PC-3 (cell line): ENCODE data around the gene IPP. TPM values are rescaled to one million over a fixed set of nuclear protein-coding genes. Genes with fewer than 3 reads are reported as not detected.
"Not testable (repeated sequence)": the region's sequence is repeated elsewhere in the genome, so short reads cannot be mapped to it uniquely, and the experiment has no call there.

Source experiments
- ATAC-seq: fragments of 200-7000 bp; cut with Tn5 transposase; 2 replicates; pipeline ENCODE4 v1.9.1; 2020; ENCODE audit warnings: mild to moderate bottlenecking, moderate library complexity
- BruUV-seq: library from RNA; stranded (reverse); fragments of 400-500 nt; replicated peaks from 2 replicates; lab custom pipeline; 2021; lab: Mats Ljungman, UMichigan
- CTCF ChIA-PET: fragments of 300-600 bp; sonication (Branson Sonifier 250); formaldehyde crosslinking; loops from one replicate; lab custom pipeline; 2022; ENCODE audit warnings: antibody characterized with exemption; lab: Charles Lee
- POLR2A ChIA-PET: fragments of 300-600 bp; sonication (Branson Sonifier 250); formaldehyde crosslinking; loops from one replicate; lab custom pipeline; 2022; ENCODE audit warnings: antibody characterized with exemption; ENCODE audit not compliant: unreplicated experiment; lab: Charles Lee
- DNase-seq: peaks from one replicate; pipeline ENCODE4 v3.0.0-alpha.2; 2015
- H2AFZ ChIP-seq: fragments of 300-600 bp; sonication (generic); 2 replicates; pipeline ENCODE4 v1.6.0; 2016; ENCODE audit warnings: antibody characterized with exemption, low read length
- H3F3A ChIP-seq: fragments of 300-600 bp; sonication (generic); one replicate; pipeline ENCODE4 v1.6.0; 2017; ENCODE audit warnings: antibody characterized with exemption, low read length, control low read depth, mild to moderate bottlenecking; ENCODE audit not compliant: unreplicated experiment
- H3K27ac ChIP-seq: fragments of 300-600 bp; sonication (generic); 2 replicates; pipeline ENCODE4 v1.5.1; 2016; ENCODE audit warnings: mild to moderate bottlenecking, low read length
- H3K27me3 ChIP-seq: fragments of 300-600 bp; sonication (generic); 2 replicates; pipeline ENCODE4 v1.6.1; 2016; ENCODE audit warnings: low read length, mixed read lengths
- H3K36me3 ChIP-seq: fragments of 300-600 bp; sonication (generic); 2 replicates; pipeline ENCODE4 v1.6.1; 2016; ENCODE audit warnings: low read depth, mixed run types, low read length, mixed read lengths
- H3K4me1 ChIP-seq: fragments of 300-600 bp; sonication (generic); 2 replicates; pipeline ENCODE4 v1.5.1; 2016; ENCODE audit warnings: low read length; ENCODE audit not compliant: insufficient read depth
- H3K4me2 ChIP-seq: fragments of 300-600 bp; sonication (generic); 2 replicates; pipeline ENCODE4 v1.6.0; 2016; ENCODE audit warnings: low read length
- H3K4me3 ChIP-seq: fragments of 300-600 bp; sonication (generic); 2 replicates; pipeline ENCODE4 v1.5.1; 2016; ENCODE audit warnings: mild to moderate bottlenecking, low read length, mixed read lengths
- H3K79me2 ChIP-seq: fragments of 300-600 bp; sonication (generic); 2 replicates; pipeline ENCODE4 v1.6.1; 2017; ENCODE audit warnings: low read length, mixed read lengths
- H3K9ac ChIP-seq: fragments of 300-600 bp; sonication (generic); 2 replicates; pipeline ENCODE4 v1.6.0; 2016; ENCODE audit warnings: mild to moderate bottlenecking, low read length
- H3K9me2 ChIP-seq: fragments of 300-600 bp; sonication (generic); replicated peaks from 2 replicates; pipeline ENCODE4 v1.6.1; 2016; ENCODE audit warnings: mixed run types, low read length, mixed read lengths
- H3K9me3 ChIP-seq: fragments of 300-600 bp; sonication (generic); 2 replicates; pipeline ENCODE4 v1.6.1; 2016; ENCODE audit warnings: low read length, mixed read lengths
- H4K20me1 ChIP-seq: fragments of 300-600 bp; sonication (generic); 2 replicates; pipeline ENCODE4 v1.6.1; 2016; ENCODE audit warnings: low read length, mixed read lengths
- CTCF ChIP-seq: fragments of 300-600 bp; sonication (generic); conservative IDR thresholded peaks from 2 replicates; pipeline ENCODE4 v1.5.1; 2017; ENCODE audit warnings: antibody characterized with exemption, low read depth, mild to moderate bottlenecking, low read length
- EZH2 ChIP-seq: fragments of 300-600 bp; sonication (generic); IDR thresholded peaks from one replicate; pipeline ENCODE4 v1.6.1; 2017; ENCODE audit warnings: antibody characterized with exemption, mild to moderate bottlenecking, low read length; ENCODE audit not compliant: unreplicated experiment
- EZH2phosphoT487 ChIP-seq: fragments of 300-600 bp; sonication (generic); IDR thresholded peaks from 2 replicates; pipeline ENCODE4 v1.6.1; 2018; ENCODE audit warnings: mild to moderate bottlenecking, antibody characterized with exemption, low read length, borderline replicate concordance
- intact Hi-C: fragments of 100-400 bp; cut with micrococcal nuclease; formaldehyde crosslinking; loops from 2 replicates; pipeline ENCODE4 v1.9.0; 2023
- total RNA-seq: library from RNA; depleted of rRNA; stranded (reverse); fragments of >200 nt; gene quantifications from 2 replicates; pipeline ENCODE4 v1.2.3, GENCODE V29; 2014

Gene IPP
- total RNA-seq, 1 experiment from 2014 or later: 6.6 TPM

DNA sequence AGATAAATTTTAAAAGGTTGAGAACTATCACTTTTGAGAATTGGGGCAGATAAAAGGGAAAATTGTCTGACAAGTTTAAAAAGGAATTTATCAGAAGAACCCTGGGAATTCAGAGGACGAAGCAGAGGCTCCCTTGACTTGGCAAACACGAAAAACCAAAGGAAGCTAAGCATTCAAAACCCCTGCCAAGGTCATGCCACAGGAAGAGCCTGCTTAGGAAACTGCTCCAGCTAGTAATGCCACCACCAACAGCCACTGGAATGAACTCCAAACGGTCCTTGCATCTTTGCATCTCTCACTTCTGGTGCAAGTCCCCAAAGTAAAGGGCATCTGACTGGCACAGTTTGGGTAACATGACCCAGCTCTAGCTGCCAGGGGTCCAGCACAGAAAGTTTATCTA is 71.3 kb downstream of the IPP start:
- Histone ChIP-seq H2AFZ (no peak overlapping the region), H3K27ac (no peak overlapping the region), H3F3A (no peaks in the 10 kb centered on the region), H3K27me3 (no peaks in the 10 kb centered on the region), H3K4me2 (peak overlapping the region; percentile 13; the same call in 1 of the 2 replicates), H3K79me2 (peaks cover 99% of the 10 kb centered on the region), H3K9me2 (no peaks in the 10 kb centered on the region), H3K4me3 (no peak overlapping the region), H3K9me3 (no peaks in the 10 kb centered on the region), H3K36me3 (peaks cover 7% of the 10 kb centered on the region; the same call in 1 of the 2 replicates), H3K4me1 (peaks cover 27% of the 10 kb centered on the region), H3K9ac (no peak overlapping the region), H4K20me1 (peaks cover 60% of the 10 kb centered on the region)
- DNase-seq (peak; percentile 35), ATAC-seq (no peak)
- intact Hi-C loops: no loop called here
- TF ChIP-seq EZH2phosphoT487 (no peak), CTCF (no peak), EZH2 (no peak)
- CTCF ChIA-PET: no interaction called here
- no TSS peak for BruUV-seq
- POLR2A ChIA-PET: no interaction called here

DNA sequence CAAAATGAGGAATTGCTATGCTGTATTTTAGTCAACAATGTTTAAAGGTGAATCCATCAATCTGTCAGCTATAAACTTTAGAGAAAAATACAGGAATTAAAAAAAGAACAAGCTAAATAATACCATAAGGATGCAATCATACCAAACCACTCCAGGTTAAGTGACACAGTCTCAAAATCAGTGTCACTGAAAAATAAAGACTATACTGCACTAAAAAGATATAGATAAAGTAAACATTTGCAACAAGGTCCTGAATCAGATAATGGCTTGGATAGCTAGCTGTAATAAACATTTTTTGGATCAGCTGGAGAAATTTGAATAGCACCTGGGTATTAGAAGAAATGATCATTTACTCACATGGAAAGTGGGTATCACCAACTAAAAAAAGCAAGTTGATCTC is 72.0 kb downstream of the IPP start:
- Histone ChIP-seq H3K9ac (no peak overlapping the region), H4K20me1 (peaks cover 66% of the 10 kb centered on the region), H3K9me3 (no peaks in the 10 kb centered on the region), H3K4me1 (peaks cover 26% of the 10 kb centered on the region), H3K79me2 (peaks cover 99% of the 10 kb centered on the region), H3K4me2 (no peak overlapping the region), H3K27me3 (no peaks in the 10 kb centered on the region), H3F3A (no peaks in the 10 kb centered on the region), H3K9me2 (no peaks in the 10 kb centered on the region), H3K27ac (no peak overlapping the region), H2AFZ (no peak overlapping the region), H3K36me3 (peaks cover 11% of the 10 kb centered on the region; the same call in 1 of the 2 replicates), H3K4me3 (no peak overlapping the region)
- TF ChIP-seq EZH2: no peak
- TF ChIP-seq EZH2phosphoT487: no peak
- no peak for TF ChIP-seq CTCF
- no peak for DNase-seq
- no peak for ATAC-seq
- BruUV-seq: no TSS peak
- intact Hi-C loops: no loop called here
- POLR2A ChIA-PET: interaction anchor here (0.6 kb wide), 1 partner anchor 170 kb away, joined by 6 read pairs; no protein-coding TSS in a partner anchor
- CTCF ChIA-PET: no interaction called here

- Histone ChIP-seq H4K20me1 (peaks cover 70% of the 10 kb centered on the region), H3K27ac (no peak overlapping the region), H3K9me3 (no peaks in the 10 kb centered on the region), H2AFZ (no peak overlapping the region), H3F3A (no peaks in the 10 kb centered on the region), H3K79me2 (peaks cover 99% of the 10 kb centered on the region), H3K9ac (no peak overlapping the region), H3K4me3 (no peak overlapping the region), H3K36me3 (peaks cover 14% of the 10 kb centered on the region; the same call in 1 of the 2 replicates), H3K9me2 (no peaks in the 10 kb centered on the region), H3K27me3 (no peaks in the 10 kb centered on the region), H3K4me1 (peaks cover 26% of the 10 kb centered on the region), H3K4me2 (no peak overlapping the region)
- ChIA-PET POLR2A (interaction anchor here (0.6 kb wide), 2 partner anchors 88 to 169 kb away, joined by 5 to 6 read pairs; no protein-coding TSS in a partner anchor), CTCF (no interaction called here)
- TF ChIP-seq CTCF: no peak
- no peak for TF ChIP-seq EZH2
- TF ChIP-seq EZH2phosphoT487: no peak
- no peak for DNase-seq
- no peak for ATAC-seq
- intact Hi-C loops: no loop called here
- BruUV-seq: no TSS peak
Observed at GRCh38 chr1:45677751-45678245, 72.7 kb downstream of the IPP start.

DNA sequence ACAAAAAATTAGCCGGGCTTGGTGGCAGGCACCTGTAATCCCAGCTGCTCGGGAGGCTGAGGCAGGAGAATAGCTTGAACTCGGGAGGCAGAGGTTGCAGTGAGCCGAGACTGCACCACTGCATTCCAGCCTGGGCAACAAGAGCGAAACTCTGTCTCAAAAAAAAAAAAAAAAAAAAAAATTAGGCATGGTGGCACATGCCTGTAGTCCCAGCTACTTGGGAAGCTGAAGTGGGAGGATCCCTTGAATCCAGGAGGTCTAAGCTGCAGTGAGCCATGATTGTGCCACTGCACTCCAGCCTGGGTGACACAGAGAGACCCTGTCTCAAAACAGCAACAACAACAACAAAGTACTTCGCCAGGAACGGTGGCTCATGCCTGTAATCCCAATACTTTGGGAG is 73.9 kb downstream of the IPP start:
- BruUV-seq, H3K9ac ChIP-seq, H3K9me3 ChIP-seq, ATAC-seq, H3K27me3 ChIP-seq, DNase-seq, H3K4me3 ChIP-seq, H3K9me2 ChIP-seq, H3K4me2 ChIP-seq, intact Hi-C loops, H2AFZ ChIP-seq, H3F3A ChIP-seq, CTCF ChIA-PET, POLR2A ChIA-PET, H3K27ac ChIP-seq: not testable (repeated sequence)
- peaks cover 22% of the 10 kb centered on the region for H3K4me1 ChIP-seq
- peaks cover 64% of the 10 kb centered on the region for H4K20me1 ChIP-seq
- peaks cover 99% of the 10 kb centered on the region for H3K79me2 ChIP-seq
- H3K36me3 ChIP-seq: peaks cover 17% of the 10 kb centered on the region; the same call in 1 of the 2 replicates
